GM18505 (cell line): Measurements from ENCODE around the gene MTX1.
"Not testable (repeated sequence)": the region's sequence is repeated elsewhere in the genome, so short reads cannot be mapped to it uniquely, and the experiment has no call there.

Source experiments
- ATAC-seq: cut with Tn5 transposase; IDR thresholded peaks from one replicate; pipeline ENCODE4 v1.9.1; 2021; ENCODE audit not compliant: unreplicated experiment
- POLR2A ChIP-seq: IDR thresholded peaks from 4 replicates; pipeline ENCODE4 v1.6.1; 2011; ENCODE audit warnings: borderline replicate concordance; ENCODE audit not compliant: insufficient read depth, insufficient read length; ENCODE audit errors: extremely low read depth

MTX1 gene

GRCh38 chr1:155236451-155236850 lies 28.0 kb downstream of the MTX1 start:
- TF ChIP-seq POLR2A = no peak
- no peak for ATAC-seq

DNA sequence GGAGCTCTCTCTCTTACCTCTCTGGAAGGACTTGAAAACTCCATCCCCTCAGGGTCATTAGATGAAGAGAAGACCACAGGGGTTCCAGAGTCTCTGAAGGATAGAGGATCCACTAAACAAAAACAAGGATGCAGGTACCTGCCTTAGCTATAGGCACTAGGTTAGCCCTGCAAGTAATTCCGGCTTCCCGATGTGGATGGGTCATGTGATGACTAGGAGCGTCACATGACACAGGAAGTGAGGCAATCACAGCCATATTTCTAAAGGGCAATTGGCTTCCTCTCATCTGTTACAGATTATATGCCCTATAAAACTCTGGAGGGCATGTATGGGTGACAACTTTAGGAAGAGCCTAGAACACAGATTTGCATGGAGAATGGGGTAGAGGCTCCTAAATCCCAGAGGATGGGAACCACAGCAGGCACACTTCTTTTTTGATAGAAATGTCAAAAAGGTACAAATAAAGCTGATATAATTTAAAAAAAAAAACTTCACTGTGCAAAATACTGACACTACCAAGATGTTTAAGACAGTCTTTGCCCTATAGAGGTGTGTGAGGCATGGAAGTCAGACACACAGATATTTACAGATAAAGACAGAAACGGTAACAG lies 32.7 kb downstream of the MTX1 start:
- ATAC-seq = no peak
- no peak for TF ChIP-seq POLR2A

DNA sequence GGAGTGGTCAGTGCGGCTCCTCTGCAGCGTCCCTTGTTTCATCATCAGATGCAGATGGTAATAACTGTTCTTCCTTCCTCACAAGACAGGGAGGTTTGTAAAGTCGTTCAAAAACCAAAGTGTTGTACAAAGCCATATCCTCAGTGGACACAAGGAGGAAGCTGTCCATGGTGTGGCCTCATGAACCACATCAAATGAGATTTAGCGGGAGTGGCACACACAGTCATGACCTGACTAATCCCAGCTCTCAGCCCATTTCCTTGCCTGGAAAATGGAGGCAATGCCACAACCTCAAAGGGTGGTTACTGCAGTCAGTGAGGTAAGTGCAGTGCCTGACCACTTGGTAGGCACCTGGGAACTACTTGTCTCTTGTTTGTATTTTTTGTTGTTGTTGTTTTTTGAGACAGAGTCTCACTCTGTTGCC lies 33.4 kb downstream of the MTX1 start:
- TF ChIP-seq POLR2A = no peak
- ATAC-seq = no peak

GRCh38 chr1:155242805-155243358 lies 34.4 kb downstream of the MTX1 start:
- TF ChIP-seq POLR2A = no peak
- ATAC-seq = no peak

DNA sequence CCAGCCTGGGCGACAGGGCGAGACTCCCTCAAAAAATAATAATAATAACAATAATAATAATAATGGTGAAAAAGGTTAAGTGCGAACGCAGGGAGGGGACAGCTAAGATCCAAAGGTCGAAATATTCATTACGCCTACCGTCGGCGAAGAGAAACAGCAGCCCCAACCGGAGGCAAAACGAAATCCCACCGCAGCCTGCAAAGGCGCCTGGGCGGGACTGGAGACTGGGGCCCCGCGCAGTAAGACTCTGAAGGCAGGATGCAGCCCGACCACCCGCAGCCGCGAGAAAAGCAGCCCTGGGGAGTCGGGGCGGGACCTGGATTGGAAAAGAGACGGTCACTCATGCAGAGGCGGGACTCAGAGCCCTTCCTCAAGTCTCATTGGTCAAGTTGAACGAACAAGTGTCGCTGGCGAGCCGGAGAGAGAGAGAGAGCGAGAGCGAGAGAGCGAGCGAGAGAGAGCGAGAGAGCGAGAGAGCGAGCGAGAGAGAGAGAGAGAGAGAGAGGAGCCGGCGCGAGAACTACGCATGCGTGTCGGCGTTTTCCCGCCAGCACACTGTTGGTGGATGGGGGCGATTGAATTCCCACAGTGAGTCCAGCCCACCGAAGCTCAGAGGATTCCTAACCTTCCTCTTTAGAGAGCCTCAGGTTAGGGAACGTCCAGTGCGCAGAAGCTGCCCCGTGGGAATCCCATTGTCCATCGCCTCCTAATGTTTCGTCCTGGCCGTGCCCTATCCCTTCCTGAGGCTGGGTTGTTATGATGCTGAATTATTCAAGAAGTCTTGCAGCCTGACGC lies 36.1 kb downstream of the MTX1 start:
- TF ChIP-seq POLR2A = peak; percentile 96
- peak; percentile 82 for ATAC-seq

DNA sequence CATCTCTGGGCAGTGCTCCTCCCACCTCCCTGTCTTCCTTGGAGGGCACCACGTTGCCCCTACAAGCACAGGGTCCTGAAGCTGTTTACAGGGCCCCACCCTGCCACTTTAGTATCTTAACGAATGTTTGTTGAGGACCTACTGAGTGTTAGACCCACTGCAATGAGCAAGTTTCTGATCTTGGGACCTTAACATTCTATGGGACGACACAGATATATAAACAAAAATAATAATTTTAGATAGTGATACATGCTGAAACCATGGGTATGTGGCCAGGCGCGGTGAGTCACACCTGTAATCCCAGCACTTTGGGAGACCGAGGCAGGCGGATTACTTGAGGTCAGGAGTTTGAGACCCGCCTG lies 36.6 kb downstream of the MTX1 start:
- ATAC-seq = no peak

GRCh38 chr1:155246796-155247195 lies 38.3 kb downstream of the MTX1 start:
- not testable (repeated sequence) for ATAC-seq

More for the DNA sequence above, 36.6 kb downstream of the MTX1 start:
- no peak for TF ChIP-seq POLR2A

GRCh38 chr1:155247667-155248553 lies 39.4 kb downstream of the MTX1 start:
- ATAC-seq = no peak
- TF ChIP-seq POLR2A = no peak

- peak; percentile 22 for ATAC-seq
- TF ChIP-seq POLR2A = no peak
Measured at GRCh38 chr1:155250246-155250632, 41.7 kb downstream of the MTX1 start.

DNA sequence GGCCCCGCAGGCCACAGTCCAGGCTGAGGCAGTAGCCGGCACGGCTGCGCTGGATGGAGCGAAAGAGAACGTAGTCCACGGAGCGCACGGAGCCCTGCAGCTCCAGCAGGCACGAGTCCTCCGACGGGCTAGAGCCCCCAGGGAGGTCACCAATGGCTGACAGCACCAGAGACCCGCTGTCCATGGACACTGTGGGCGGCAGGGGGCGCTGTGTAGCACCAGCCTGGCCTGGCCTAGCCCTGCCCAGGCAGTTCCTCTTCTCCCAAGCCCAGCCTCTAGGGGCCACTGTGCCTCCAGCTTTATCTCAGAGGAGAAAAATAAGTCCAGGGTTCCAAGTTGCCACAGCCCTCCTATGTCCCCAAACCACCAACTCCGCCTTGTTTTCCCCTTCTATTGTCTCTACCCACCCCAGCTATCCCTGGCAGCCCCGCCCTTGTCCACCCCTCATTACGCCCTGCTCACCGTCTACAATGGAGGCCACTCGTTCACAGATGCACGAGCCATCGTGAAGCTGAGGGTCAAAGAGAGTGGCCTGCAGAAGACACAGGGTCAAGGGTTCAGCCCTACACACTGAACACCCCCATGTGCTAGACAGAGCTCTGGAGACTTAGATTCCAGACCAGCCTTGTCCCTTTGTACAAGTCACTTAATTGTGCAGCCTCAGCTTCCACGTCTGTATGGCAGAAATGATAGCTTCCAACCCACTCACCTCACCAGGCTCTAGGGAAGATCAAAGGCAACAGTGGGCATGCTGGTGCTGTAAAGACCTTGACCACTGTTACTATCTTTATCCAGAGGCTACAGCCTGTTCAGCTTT lies 42.3 kb downstream of the MTX1 start:
- peak; percentile 74 for ATAC-seq
- peak; percentile 47 for TF ChIP-seq POLR2A

DNA sequence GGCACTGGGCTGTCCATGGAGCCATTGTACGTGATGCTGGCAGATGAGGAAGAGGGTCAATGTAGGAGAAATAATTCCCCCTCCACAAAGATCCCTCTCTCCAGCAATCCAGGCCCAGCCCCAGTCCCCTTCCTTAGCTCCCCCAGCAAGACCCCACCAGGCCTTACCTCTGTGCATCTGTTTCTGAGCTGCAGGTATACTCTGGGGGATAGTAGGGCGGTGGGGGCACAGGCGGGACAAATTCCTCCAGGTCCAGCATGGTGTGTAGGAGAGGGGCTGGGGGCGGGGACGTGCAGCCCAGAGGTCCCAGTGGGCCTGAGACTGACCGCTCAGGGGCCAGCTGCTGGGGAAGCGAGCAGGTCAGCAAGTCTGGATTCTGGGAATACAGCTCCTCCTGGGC lies 43.1 kb downstream of the MTX1 start:
- TF ChIP-seq POLR2A = no peak
- ATAC-seq = no peak

DNA sequence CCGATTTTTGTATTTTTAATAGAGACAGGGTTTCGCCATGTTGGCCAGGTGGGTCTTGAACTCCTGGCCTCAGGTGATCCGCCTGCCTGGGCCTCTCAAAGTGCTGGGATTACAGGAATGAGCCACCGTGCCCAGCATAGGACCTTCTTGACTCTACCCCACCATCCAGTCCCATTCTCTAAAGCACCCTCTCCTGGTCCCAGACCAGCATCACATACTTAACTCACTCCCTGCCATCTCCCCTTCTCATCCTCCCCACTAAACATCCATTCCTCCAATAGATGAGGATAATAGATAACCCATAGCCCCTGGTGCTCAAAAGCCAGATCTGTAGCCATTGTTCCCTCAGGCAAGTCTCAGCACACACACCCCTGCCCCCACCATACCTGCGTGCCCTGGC lies 44.7 kb downstream of the MTX1 start:
- no peak for ATAC-seq
- no peak for TF ChIP-seq POLR2A

DNA sequence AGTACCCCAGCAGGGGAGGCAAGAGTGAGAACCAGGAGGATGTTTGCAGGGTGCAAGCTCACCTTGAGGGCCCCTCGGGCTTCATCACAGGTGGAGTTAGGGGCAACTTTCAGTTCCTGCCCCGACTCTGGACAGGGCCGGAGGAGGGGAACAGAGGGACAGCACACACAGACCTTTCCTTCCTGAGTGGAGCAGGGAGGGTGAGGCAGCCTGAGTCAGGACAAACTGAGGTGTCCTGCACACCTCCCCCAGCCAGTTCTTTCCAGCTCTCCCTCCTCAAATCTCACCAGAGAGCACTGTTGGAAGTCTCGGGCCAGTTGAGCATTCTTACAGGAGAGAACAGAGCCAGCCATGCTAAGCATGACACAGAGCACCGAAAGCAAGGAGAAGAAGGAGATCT lies 45.3 kb downstream of the MTX1 start:
- no peak for ATAC-seq
- TF ChIP-seq POLR2A = no peak
